Mesodermal cell (in vitro differentiated cells): ENCODE data around the gene TTC33.
"Not testable (repeated sequence)": the region's sequence is repeated elsewhere in the genome, so short reads cannot be mapped to it uniquely, and the experiment has no call there.

Experiments
- H3K27ac ChIP-seq: 2 replicates; pipeline ENCODE4 v1.7.0; 2013; ENCODE audit warnings: mild to moderate bottlenecking, low read depth, low read length, moderate library complexity; ENCODE audit not compliant: severe bottlenecking
- H3K36me3 ChIP-seq: 2 replicates; pipeline ENCODE4 v1.7.1; 2013; ENCODE audit warnings: mild to moderate bottlenecking, low read length, moderate library complexity; ENCODE audit not compliant: control insufficient read depth, insufficient read depth
- H3K4me1 ChIP-seq: one replicate; pipeline ENCODE4 v1.7.1; 2013; ENCODE audit warnings: mild to moderate bottlenecking, low read length; ENCODE audit not compliant: insufficient read depth, control insufficient read depth, poor library complexity, severe bottlenecking
- H3K4me3 ChIP-seq: 2 replicates; pipeline ENCODE4 v1.7.0; 2013; ENCODE audit warnings: low read length, control low read depth, mild to moderate bottlenecking; ENCODE audit not compliant: insufficient read depth, poor library complexity, severe bottlenecking; ENCODE audit errors: extremely low read depth
- H3K9me3 ChIP-seq: 2 replicates; pipeline ENCODE4 v1.7.1; 2013; ENCODE audit warnings: mild to moderate bottlenecking, low read length, moderate library complexity; ENCODE audit not compliant: control insufficient read depth
- WGBS, 2 experiments: methylation state at CpG; one replicate each; pipeline ENCODE4 v1.1.5; 2013; ENCODE audit warnings: missing lambda C conversion rate in 2 of 2; ENCODE audit not compliant: insufficient coverage in 2 of 2; 5-methylcytosine and 5-hydroxymethylcytosine counted together

Gene TTC33

DNA sequence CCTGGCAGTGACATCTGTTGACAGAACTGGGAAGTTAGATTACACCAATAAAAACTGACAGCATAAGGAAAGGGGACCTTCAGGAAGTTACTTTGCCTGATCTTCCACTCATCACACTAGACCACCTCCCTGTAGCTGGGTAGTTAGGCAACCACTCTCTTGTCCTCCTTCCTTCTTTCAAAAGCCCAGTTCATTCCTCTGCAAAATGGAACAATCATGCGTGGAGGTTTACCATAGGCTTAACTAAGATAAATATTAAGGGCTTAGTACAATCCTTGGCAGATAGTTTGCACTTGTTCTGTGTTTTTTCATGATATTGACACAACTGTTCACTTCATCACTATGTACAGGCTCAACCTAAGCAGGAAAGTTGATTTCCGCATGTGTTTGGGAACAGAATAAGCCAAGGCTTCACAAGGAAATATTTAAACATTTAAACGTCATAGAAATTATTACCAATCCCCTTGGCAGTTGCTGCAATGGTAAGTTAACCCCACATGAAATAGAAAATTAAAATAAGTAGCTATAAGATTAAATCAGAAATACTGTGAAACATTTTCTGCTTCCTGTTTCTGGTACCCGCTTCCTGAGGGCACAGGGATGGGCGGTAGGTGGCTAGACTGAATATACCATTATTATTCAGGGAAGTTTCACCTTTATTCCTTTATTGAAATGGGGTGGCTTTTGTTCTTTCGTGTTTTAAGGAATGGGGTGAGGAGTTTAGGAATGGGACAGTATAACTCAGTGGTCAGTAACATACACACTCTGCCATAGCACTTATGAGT, 86.0 kb downstream of the TTC33 start:
- 100% methylated on average over 1 of the region's 6 CpGs; no CpG with 5 or more reads in 1 of the 2 experiments for WGBS, 2 experiments
- Histone ChIP-seq H3K4me3 (no peak overlapping the region), H3K27ac (no peak overlapping the region)

DNA sequence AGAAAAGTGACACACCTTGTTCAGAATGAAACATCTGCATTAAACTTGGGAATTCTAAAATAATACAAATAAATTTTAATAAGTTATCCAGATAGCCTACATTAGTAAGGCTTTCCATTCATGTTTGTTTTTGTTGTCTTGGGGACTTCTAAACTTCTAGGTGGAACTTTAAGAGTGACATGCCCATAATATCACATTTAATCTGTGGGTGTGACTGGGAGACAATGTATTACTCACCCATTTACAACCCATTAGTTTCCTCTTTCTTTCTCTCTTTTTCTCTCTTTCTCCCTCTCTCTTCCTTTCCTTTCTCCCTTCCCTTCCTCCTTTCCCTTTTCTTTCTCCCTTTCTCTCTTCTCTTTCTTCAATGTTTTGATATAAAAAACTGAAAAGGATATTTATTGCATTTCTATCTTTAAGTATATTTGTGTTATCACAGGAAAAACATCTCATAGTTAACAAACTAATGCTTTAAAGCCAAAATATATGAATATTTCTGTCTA, 88.5 kb downstream of the TTC33 start:
- Histone ChIP-seq H3K4me1 (peaks cover 1% of the 10 kb centered on the region), H3K9me3 (no peaks in the 10 kb centered on the region), H3K27ac (no peak overlapping the region), H3K36me3 (no peaks in the 10 kb centered on the region), H3K4me3 (no peak overlapping the region)

More for the DNA sequence above, 86.0 kb downstream of the TTC33 start:
- Histone ChIP-seq H3K36me3 (no peaks in the 10 kb centered on the region), H3K4me1 (peaks cover 5% of the 10 kb centered on the region), H3K9me3 (no peaks in the 10 kb centered on the region)

DNA sequence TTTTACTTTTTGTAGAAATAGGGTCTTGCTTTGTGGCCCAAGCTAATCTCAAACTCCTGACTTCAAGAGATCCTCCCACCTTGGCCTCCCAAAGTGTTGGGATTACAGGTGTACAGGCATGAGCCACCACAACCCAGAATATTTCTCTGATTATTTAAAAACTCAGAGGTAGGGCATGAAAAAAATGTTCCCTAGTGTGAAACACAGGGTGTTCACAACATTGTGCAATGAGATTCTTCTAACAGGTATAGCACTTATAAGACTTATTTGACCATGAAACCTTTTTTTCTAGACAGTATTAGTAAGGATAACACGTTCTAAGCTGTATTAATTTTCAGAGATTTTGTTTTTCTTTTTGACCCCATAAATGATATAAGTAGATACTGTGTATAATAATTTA, 89.1 kb downstream of the TTC33 start:
- WGBS, 2 experiments, result no CpG with 5 or more reads among the region's 1 CpG
- no peaks in the 10 kb centered on the region for H3K9me3 ChIP-seq
- no peak overlapping the region for H3K4me3 ChIP-seq
- H3K4me1 ChIP-seq, result no peaks in the 10 kb centered on the region
- H3K27ac ChIP-seq, result no peak overlapping the region
- H3K36me3 ChIP-seq, result no peaks in the 10 kb centered on the region

DNA sequence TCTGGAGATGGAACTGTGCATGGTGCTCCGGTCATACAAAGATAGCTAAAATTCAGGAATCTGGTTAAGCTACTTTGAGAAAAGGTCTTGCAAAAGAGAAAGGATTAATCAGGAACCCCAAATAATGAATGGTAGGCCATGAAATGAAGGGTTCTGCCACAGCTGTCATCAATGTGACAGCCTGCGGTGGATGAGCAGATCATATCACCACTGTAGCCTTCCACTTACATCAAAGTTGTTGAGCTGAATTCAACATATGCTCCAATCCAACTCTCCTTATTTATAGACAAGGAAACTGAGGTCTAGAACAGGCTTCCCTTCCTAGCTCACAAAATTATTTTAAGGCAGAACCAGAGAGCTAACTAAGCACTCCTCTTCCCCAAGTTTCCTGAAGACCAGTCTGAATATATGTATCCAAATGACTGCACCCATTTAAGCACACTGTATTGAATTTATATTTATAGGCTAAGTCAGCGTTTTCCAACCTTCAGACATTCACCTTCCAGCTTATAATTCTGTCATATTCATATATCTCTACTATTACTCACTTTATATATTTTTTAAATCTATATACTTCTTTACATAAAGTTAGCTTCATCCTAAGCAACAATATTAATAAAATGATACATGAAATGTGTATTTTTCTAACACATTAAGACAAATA, 90.0 kb downstream of the TTC33 start:
- 100% methylated on average over 1 to 2 of the region's 3 CpGs for WGBS, 2 experiments
- no peak overlapping the region for H3K27ac ChIP-seq
- no peaks in the 10 kb centered on the region for H3K36me3 ChIP-seq
- no peaks in the 10 kb centered on the region for H3K4me1 ChIP-seq
- no peak overlapping the region for H3K4me3 ChIP-seq
- no peaks in the 10 kb centered on the region for H3K9me3 ChIP-seq

DNA sequence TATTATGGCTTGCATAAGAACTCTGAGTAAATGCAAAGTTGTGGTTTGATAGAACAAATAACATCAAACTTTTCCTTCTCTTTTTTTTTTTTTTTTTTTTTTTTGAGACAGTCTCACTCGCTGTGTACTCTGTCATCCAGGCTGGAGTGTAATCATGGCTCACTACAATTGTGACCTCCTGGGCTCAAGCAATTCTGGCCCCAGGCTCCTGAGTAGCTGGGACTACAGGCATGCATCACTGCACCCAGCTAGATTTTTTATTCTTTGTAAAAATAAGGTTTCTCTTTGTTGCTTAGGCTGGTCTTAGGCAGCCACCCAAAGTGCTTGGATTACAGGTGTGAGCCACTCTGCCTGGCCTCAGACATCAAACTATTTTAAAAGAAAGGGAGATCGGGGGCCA, 95.0 kb downstream of the TTC33 start:
- Histone ChIP-seq H3K36me3 (no peaks in the 10 kb centered on the region), H3K27ac (no peak overlapping the region), H3K9me3 (no peaks in the 10 kb centered on the region), H3K4me3 (no peak overlapping the region), H3K4me1 (no peaks in the 10 kb centered on the region)
- WGBS, 2 experiments, result 60 to 75% methylated on average over 1 of the region's 2 CpGs

DNA sequence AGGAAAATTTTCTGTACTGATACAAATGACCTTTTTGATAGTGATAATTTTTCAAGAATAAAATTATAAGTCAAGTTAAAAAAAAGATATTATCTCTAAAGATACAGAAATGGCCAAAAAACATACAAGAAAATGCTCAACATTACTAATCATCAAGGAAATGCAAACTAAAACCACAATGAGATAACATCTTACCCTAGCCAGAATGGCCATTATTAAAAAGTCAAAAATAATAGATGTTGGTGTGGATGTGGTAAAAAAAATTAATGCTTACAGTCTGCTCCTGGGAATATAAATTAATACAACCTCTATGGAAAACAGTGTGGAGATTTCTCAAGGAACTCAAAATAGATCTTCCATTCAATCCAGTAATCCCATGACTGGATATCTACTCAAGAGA, 99.0 kb downstream of the TTC33 start:
- no peaks in the 10 kb centered on the region for H3K36me3 ChIP-seq
- H3K9me3 ChIP-seq, result no peaks in the 10 kb centered on the region
- H3K4me3 ChIP-seq, result no peak overlapping the region
- H3K4me1 ChIP-seq, result no peaks in the 10 kb centered on the region
- H3K27ac ChIP-seq, result no peak overlapping the region

DNA sequence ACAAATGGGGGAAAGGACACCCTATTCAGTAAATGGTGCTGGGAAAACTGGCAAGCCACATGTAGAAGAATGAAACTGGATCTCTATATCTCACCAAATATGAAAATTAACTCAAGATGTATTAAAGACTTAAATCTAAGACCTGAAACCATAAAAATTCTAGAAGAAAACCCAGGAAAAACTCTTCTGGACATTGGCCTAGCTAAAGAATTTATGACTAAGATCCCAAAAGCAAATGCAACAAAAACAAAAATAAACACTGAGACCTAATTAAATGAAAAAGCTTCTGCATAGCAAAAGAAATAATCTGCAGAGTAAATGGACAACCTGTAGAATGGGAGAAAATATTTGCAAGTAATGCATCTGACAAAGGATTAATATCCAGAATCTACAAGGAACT, 99.7 kb downstream of the TTC33 start:
- not testable (repeated sequence) for H3K9me3 ChIP-seq, H3K4me1 ChIP-seq, H3K27ac ChIP-seq, H3K36me3 ChIP-seq, H3K4me3 ChIP-seq

DNA sequence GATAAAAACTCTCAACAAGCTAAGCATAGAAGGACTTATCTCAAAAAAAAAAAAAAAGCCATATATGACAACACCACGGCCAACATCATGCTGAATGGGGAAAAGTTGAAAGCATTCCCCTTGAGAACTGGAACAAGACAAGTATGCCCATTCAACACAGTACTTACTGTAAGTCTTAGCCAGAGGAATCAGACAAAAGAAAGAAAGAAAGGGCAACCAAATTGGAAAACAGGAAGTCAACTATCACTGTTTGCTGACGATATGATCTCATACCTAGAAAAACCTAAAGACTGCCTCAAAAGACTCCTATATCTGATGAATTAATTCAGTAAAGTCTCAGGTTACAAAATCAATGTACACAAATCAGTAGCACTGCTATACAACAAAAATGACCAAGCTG, 100.6 kb downstream of the TTC33 start:
- H3K9me3 ChIP-seq, result no peaks in the 10 kb centered on the region
- no peaks in the 10 kb centered on the region for H3K36me3 ChIP-seq
- no peaks in the 10 kb centered on the region for H3K4me1 ChIP-seq
- WGBS, 2 experiments, result no CpG with 5 or more reads among the region's 2 CpGs
- H3K27ac ChIP-seq, result no peak overlapping the region
- no peak overlapping the region for H3K4me3 ChIP-seq

DNA sequence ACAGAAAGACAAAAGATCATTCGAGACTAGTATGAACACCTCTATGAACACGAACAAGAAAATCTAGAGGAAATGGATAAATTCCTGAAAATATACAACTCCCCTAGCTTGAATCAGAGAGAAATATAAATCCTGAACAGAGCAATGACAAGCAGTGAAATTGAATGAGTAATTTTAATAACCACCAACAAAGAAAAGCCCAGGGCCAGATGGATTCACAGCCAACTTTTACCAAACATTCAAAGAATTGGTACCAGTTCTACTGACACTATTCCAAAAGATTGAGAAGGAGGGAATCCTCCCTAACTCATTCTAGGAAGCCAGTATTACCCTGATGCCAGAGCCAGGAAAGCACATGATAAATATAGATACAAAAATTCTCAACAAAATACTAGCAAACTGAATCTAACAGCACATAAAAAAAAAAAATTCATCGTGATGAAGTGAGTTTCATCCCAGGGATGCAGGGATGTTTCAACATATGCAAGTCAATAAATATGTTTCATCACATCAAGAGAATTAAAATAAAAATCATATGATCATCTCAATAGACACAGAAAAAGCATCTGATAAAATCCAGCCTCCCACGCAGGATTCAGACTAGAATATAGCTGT, 101.3 kb downstream of the TTC33 start:
- 100% methylated on average over 2 of the region's 4 CpGs; no CpG with 5 or more reads in 1 of the 2 experiments for WGBS, 2 experiments
- H3K4me3 ChIP-seq, result no peak overlapping the region
- no peaks in the 10 kb centered on the region for H3K4me1 ChIP-seq
- no peak overlapping the region for H3K27ac ChIP-seq
- no peaks in the 10 kb centered on the region for H3K36me3 ChIP-seq
- no peaks in the 10 kb centered on the region for H3K9me3 ChIP-seq

DNA sequence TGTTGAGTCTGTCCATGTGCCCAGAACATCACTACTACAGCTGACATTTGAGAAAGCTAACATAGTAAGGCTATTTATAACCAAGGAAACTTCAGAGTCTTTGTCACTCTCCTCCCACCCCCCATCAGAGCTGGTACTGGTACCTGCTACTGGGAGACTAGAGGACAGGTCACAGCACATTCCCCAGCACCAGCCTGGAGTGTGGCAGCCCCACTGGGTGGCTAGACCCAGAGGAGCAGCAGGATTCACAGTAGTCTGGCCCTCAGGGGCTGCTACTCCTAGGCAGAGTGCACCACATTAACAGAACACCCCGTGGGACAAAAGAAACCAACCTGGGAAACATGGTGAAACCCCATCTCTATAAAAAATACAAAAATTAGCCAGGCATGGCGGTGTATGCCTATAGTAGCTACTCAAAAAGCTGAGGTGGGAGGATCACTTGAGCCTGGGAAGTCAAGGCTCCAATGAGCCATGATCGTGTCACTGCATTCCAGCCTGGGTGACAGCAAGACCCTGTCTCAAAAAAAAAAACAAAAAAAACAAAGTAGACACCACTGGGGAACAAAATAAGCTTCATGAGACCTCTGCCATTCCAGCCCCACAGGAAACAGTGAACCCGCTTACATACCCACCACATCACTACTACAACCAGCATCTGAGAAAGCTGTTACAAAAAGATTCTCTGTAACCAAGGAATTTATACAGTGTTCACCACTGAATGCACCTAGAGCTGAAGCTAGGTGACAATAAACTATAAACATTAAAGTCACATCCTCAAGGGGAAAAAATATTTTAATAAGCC, 102.3 kb downstream of the TTC33 start:
- no peaks in the 10 kb centered on the region for H3K9me3 ChIP-seq
- H3K36me3 ChIP-seq, result no peaks in the 10 kb centered on the region
- H3K4me1 ChIP-seq, result no peaks in the 10 kb centered on the region
- no peak overlapping the region for H3K27ac ChIP-seq
- H3K4me3 ChIP-seq, result no peak overlapping the region
- WGBS, 2 experiments, result 94 to 95% methylated on average over 2 of the region's 4 CpGs
